Suppressor macrophage treated with lipopolysaccharide for 4 hours (primary cell): ENCODE measurements around the gene SLC16A1.

Source experiments
- DNase-seq: peaks from one replicate; pipeline ENCODE4 v3.0.0-alpha.2; 2020

The SLC16A1 gene

GRCh38 chr1:112877750-112878149 lies 78.2 kb downstream of the SLC16A1 start:
- no peak for DNase-seq

GRCh38 chr1:112876315-112876714 lies 79.7 kb downstream of the SLC16A1 start:
- no peak for DNase-seq

GRCh38 chr1:112872551-112872962 lies 83.4 kb downstream of the SLC16A1 start:
- peak; percentile 35 for DNase-seq

- no peak for DNase-seq
These were observed 84.9 kb downstream of the SLC16A1 start for GRCh38 chr1:112870887-112871646.

- DNase-seq: no peak
These were observed 86.1 kb downstream of the SLC16A1 start for GRCh38 chr1:112869895-112870294.

GRCh38 chr1:112868191-112868590 lies 87.8 kb downstream of the SLC16A1 start:
- DNase-seq: no peak

GRCh38 chr1:112866981-112867380 lies 89.0 kb downstream of the SLC16A1 start:
- no peak for DNase-seq

- no peak for DNase-seq
These were observed 89.8 kb downstream of the SLC16A1 start for GRCh38 chr1:112866151-112866550.

GRCh38 chr1:112862753-112863426 lies 93.1 kb downstream of the SLC16A1 start:
- DNase-seq: no peak
